NOMO-1 treated with DMSO at 0.1 percent for 48 hours (cell line): ENCODE data around the gene PPP4C.
"Not testable (repeated sequence)": the region's sequence is repeated elsewhere in the genome, so short reads cannot be mapped to it uniquely, and the experiment has no call there.

Experiments
- DNase-seq: peaks from one replicate; lab custom pipeline; 2025; ENCODE audit not compliant: unreplicated experiment; lab: John Stamatoyannopoulos, UW

PPP4C gene

GRCh38 chr16:30122604-30123160, 46.9 kb downstream of the PPP4C start:
- no peak for DNase-seq

GRCh38 chr16:30124985-30125379, 49.2 kb downstream of the PPP4C start:
- DNase-seq: no peak

- not testable (repeated sequence) for DNase-seq
Measured at GRCh38 chr16:30125690-30126089, 49.9 kb downstream of the PPP4C start.

GRCh38 chr16:30127993-30128392, 52.2 kb downstream of the PPP4C start:
- no peak for DNase-seq

GRCh38 chr16:30131869-30132475, 56.2 kb downstream of the PPP4C start:
- DNase-seq: no peak

- no peak for DNase-seq
Measured at GRCh38 chr16:30132591-30132990, 56.8 kb downstream of the PPP4C start.
